HG03571 (cell line): ENCODE measurements around the gene LPCAT1.

Experiments used
- ATAC-seq: cut with Tn5 transposase; IDR thresholded peaks from one replicate; pipeline ENCODE4 v1.9.1; 2021; ENCODE audit not compliant: unreplicated experiment

LPCAT1 gene

DNA sequence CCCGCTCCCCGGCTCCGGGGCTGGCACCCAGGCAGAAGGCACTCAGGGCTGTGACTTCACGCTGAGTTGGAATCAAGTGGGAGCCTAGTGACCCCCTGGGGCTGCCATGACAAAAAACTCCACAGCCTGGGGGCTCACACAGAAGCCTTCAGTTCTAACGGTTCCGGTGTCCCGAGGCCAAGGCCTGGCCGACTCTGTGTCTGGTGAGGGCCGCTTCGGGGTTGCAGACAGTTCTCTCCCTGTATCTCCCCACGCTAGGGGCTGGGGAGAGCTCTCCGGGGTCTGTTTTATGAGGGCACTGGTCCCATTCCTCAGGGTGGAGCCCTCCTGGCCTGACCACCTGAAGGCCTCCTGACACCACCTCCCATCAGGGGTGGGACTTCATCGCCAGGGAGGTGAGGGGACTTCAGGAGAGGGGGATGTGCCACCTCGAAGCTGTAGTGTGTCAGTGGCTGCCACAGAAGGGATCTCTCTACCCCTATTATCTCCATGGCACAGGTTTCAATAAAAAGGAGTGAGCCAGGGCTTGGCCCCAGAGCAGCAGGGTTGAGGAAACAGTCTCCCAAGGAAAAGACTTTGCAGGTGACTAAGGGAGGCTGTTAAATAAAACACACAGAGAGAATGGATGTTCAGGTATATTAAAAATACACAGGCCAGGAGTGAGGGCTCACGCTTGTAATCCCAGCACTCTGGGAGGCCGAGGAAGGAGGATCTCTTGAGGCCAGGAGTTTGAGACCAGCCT lies 77.0 kb downstream of the LPCAT1 start:
- no peak for ATAC-seq

DNA sequence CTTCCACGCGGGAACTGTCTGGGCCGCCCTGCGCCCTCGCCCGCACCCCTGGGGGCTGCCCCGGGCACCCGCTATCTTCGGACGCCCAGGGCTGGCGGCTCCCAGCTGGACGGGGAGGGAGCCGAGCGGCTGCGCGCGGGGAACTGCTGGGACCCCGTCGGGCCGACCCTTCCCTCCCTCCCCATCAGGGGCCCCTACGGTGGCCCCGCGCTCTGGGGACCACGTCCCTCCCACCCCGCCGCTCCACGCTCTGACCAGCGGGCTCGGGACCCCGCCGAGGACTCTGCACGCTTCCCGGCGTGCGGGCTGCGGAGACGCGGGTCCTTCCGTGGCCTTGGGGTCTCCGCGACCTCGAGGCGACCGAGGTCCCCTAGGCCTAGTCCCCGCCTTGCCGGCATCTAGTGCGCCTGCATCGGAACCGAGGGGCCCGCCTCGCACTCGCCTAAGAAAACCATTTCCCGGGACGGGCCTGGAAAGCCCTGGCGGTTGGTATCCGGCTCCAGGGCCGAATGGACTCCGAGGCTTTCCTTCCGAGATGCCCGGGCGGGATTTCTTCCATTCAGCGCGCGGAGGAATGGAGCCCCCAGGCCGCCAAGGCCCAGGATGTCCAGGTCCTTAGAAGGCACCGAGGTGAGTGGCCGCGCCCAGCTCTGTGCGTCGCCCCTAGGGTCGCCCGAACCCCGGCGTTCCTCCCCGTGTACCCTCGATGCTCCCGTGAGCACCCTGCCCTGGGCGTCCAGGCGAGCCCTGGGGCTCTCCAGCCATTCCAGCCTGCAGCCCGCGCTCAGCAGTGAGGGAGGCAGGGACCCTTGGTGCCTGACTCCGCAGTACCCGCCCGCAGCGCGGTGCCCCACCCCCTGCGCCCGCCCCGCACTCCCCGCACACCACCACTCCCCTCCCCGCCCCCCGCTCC lies 77.8 kb downstream of the LPCAT1 start:
- ATAC-seq: no peak

GRCh38 chr5:1445313-1445688 lies 78.5 kb downstream of the LPCAT1 start, which contains the start of gene SLC6A3:
TSS of gene SLC6A3 (minus strand) at chr5:1445440. CDS start at chr5:1443197, 2,243 bp downstream.
- ATAC-seq: no peak

DNA sequence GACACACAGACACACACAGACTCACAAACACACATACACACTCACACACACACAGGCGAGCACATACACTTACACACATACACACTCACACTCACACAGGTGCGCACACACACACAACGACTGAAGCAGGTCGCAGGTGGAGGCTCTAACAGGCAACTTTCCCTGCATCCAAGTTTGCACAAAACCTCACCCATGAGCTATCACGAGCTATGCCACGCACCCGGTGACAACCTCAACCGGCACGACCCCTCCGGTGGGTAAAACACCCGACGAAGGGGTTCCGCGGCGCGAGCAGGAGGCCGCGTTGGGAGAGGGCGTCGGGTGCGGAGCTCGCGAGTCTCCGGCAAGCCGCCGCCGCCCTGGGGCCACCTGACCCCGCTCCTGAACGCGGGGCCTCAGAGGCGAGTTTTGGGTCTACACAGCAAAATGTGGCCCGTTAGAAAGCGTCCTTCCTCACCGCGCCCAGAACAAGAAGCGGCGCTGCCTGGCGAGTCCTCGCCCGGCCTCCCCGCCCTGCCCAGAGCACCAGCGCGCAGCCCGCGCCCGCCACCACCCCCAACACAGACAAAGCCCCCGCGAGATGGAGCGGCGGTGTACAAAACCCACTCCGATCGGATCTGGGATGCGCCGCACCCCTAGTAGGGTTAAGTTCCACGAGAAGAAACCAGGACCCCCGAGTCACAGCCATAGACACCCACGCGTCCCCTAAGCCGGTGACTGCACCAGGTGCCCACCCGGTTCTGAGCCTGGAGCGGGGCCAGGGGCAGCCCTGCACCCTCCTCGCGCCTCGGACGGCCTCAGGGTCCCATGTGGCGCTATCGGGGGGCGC lies 79.2 kb downstream of the LPCAT1 start:
- no peak for ATAC-seq

- ATAC-seq: no peak
Measured at GRCh38 chr5:1443991-1444360, 79.8 kb downstream of the LPCAT1 start.

DNA sequence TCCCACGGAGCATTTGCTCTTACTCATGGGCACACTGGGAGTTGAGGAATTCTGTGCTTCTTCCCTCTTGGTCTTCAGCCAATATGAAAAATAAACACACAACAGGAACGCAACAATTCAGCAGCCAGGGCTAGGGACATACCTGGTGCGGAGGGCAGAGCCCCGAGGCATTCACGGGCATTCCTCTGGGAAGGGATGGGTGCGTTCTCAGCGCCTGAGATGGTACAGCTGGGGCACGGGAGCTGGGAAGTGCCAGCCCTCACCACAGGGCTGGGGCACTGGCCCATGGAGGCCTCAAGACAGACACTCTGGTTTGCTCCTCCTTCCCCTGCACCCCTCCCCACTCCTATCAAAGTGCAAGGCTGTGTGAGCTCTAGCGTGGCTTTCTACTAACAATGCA lies 80.6 kb downstream of the LPCAT1 start:
- ATAC-seq: no peak

GRCh38 chr5:1442222-1443145 lies 81.3 kb downstream of the LPCAT1 start:
- ATAC-seq: no peak

- no peak for ATAC-seq
Measured at GRCh38 chr5:1441166-1441865, 82.4 kb downstream of the LPCAT1 start.

DNA sequence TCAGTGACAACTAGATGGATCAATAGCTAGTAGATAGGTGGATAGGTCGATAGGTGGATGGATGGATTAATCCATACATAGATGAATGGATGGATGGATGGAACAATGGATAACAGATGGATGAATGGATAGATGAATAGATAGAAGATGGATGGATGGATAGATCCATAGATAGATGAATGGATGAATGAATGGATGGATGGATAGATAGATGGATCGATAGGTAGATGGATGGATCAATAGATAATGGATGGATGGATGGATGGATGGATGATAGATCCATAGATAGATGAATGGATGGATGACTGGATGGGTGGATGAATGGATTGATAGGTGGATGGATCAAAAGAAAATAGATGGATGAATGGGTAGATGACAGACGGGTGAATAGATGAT lies 83.7 kb downstream of the LPCAT1 start:
- no peak for ATAC-seq

DNA sequence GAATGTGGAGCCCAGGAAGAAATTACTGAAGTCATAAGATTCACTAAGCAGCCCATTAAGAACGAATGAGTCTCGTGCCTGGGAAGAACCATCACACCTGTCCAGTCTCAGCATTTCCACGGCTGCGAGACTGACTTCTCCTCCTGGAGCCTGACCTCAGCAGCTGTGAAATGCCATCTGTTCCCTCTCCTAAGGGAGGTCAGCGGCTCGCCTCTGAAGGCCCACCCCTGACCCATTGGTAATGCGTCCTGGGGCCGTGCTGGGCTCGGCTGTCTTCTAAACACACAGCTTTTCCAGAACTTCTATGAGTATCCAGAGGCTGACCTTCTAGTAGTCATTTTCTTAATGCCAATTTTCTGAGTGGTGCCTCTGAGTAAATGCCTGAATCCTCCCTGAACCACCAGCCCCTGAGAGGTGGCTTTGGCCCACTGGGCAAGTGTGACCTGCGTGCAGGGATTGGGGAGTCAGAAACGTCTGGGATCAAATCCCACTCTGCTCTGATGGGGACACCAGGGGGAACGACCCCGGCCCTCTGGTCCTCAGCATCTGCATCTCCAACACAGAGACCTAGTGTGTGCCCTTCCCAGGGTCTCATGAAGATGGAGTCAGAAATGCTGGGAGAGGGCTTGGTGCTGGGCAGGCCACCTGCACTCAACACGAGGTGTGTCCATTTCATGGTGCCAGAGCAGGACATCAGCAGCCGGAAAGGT lies 84.2 kb downstream of the LPCAT1 start:
- ATAC-seq: no peak

DNA sequence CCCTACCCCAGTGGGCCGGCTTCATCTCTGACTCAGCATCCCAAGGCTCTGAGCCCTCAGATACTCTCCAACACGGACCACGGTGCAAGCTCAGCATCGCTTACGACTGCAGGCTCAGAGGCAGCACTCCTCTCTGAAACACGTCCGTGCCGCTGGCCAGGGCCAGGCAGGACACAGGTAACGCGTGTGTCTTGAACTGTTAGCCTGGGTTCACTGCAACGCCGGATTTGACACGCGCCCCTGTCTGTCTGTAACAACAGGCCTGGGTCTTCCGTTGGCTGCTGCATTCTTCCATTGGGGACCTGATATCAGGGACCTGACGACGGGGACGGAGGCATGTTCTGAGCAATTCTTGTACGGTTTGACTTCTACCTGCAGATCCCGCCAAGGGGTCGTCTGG lies 84.9 kb downstream of the LPCAT1 start:
- ATAC-seq: no peak

- ATAC-seq: no peak
Measured at GRCh38 chr5:1437876-1438559, 85.7 kb downstream of the LPCAT1 start.

DNA sequence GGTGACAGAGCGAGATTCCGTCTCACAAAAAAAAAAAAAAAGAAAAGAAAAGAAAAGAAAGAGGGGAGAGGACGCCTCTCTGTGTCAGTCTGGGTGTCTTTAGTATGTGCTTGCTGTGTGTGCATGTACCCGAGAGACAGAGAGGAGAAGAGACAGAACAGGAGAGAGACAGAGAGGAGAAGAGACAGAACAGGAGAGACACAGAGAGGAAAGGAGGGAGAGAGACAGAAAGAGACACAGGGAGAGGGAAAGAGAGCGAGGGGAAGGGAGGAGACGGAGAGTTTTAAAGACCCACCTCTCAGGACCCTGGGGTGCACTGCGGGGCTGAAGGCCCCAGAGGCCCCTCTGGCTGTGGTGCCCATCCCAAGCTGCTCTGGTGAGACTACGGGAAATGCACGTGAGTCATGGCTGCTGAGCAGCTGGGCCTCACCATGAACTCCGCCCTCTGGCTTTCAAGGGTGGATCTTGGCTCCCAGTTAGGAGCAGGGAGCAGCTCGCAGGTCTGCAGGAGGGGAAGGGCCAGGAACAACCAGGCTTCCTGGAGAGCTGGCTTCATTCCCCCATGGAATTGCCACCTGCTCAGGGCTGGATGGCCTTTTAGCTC lies 86.4 kb downstream of the LPCAT1 start:
- ATAC-seq: no peak

DNA sequence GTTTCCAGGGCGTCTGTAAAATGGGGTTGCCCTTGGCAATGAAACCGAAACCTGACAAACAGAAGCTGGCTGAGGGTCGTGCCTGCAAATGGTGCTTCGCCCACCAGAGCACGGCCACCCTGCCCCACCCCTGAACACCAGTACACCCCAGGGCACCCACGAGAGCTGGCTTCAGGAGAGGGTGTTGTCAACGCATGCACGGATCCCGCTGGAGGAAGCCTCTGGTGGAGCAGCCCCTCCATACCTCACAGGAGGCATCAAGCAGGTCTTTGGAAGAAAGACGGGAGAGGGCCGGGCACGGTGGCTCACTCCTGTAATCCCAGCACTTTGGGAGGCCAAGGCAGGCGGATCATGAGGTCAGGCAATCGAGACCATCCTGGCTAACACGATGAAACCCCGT lies 87.1 kb downstream of the LPCAT1 start:
- ATAC-seq: no peak

DNA sequence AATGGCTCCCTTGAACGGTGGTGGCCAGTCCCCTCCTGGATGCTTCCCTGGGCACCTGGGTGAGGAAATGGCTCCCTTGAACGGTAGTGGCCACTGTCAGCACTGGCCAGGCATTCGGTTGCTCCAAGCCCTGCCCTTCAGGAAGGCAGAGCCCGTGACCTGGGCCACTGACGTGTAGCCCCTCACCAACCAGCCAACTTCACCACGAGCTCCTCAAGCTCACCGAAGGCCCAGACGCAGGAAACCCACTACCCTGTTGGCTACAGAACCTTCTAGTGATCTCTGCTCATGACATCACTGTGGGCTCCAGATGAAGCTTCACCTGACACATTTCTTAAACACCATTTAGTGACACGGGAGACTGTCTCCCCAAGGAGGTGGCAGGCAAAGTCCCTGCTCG lies 87.7 kb downstream of the LPCAT1 start:
- no peak for ATAC-seq

DNA sequence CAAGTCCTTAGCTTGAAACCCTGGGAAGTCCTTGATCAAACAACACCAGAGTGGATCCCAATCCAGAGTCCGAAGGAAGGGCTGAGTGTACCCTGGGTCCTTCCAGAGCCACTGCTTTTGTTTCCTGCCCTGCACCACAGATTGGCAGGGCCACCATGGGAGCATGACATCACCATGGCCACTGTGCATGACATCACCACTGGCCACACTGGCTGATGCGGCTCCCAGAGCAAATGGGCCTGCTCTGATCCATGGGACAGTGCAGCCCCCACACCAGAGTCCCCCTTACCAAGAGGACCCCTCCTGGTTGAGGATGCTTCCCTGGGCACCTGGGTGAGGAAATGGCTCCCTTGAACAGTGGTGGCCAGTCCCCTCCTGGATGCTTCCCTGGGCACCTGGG lies 88.4 kb downstream of the LPCAT1 start:
- ATAC-seq: no peak

- no peak for ATAC-seq
Measured at GRCh38 chr5:1432296-1432695, 91.5 kb downstream of the LPCAT1 start.

DNA sequence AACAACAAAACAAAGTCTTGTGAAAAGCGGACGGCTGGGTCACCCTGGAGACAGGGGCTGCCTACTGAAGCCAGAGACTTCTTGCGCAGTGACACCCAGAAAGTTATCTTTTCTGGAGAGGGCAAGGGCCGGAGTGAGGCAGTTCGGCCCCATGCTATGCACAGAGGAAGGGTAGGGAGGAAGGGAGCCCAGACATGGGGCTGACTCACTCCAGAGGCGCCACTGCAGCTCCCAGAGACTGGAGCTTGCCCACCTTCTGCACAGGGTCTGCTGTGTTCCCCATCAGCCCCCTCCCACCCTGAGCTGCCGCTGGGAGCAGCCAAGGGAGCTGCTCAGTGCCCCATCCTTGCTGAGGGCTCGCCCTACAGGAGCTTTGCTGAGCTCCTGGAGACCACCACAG lies 91.9 kb downstream of the LPCAT1 start:
- no peak for ATAC-seq
